Fibroblast of pulmonary artery (primary cell): ENCODE measurements around the gene KAT8.

Source experiments
- DNase-seq: peaks from one replicate; pipeline ENCODE4 v3.0.0-alpha.2; 2010; ENCODE audit warnings: low read depth
- H3K4me3 ChIP-seq: replicated peaks from 2 replicates; pipeline ENCODE4 v1.5.1; 2011; ENCODE audit warnings: low read depth, mild to moderate bottlenecking, control low read depth, low read length, moderate library complexity
- TF ChIP-seq, protein P1 (sequence below): IDR thresholded peaks from 2 replicates; pipeline ENCODE4 v1.5.1; 2011; ENCODE audit warnings: mild to moderate bottlenecking, control low read depth, low read length, inconsistent platforms; ENCODE audit errors: missing control alignments

Gene KAT8

DNA sequence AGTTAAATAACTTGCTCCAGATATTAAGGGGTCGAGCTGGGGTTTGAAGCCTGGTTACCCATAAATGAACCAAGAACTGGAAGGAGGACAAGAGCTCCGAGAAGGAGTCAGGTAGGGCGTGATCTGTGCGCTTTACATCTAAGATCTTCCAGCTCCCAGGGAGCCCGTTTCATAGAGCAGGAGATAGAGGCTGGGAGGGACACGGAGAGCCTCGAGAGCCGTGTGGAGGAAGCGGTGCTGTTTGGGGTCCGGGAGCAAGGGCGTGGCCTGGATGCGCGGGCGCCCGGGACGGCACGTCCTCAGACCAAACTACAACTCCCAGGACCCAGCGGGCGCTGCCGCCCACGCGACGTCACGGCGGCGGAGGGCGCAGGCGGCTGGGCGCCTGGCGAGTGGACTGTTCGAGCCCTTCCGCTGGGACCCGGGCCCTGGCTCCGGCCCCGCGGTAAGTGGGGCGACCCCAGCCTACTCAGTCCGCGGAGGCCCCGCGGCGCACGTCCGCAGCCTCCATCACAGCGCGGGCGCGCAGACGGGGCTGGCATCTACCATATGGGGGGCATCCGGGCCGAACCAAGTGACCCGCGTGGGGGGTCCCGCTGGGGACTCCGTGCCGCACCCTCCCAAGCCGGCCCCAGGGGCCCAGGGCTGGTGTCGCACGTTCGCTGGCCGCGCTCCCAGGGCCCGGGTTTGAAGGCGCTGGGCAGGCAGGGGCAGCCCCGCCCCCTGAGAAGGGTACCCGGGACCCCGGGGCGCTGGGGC lies 9.2 kb upstream of the KAT8 start, which contains the start of gene BCKDK:
TSS of gene BCKDK (plus strand) at position 352 of the 759 bp plus-strand sequence. CDS start 838 bp downstream, outside the sequence.
- TF ChIP-seq, protein P1, sequence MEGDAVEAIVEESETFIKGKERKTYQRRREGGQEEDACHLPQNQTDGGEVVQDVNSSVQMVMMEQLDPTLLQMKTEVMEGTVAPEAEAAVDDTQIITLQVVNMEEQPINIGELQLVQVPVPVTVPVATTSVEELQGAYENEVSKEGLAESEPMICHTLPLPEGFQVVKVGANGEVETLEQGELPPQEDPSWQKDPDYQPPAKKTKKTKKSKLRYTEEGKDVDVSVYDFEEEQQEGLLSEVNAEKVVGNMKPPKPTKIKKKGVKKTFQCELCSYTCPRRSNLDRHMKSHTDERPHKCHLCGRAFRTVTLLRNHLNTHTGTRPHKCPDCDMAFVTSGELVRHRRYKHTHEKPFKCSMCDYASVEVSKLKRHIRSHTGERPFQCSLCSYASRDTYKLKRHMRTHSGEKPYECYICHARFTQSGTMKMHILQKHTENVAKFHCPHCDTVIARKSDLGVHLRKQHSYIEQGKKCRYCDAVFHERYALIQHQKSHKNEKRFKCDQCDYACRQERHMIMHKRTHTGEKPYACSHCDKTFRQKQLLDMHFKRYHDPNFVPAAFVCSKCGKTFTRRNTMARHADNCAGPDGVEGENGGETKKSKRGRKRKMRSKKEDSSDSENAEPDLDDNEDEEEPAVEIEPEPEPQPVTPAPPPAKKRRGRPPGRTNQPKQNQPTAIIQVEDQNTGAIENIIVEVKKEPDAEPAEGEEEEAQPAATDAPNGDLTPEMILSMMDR, result no peak
- H3K4me3 ChIP-seq, result peak within 1 kb of the TSS; percentile 83
- peak; percentile 67 for DNase-seq

DNA sequence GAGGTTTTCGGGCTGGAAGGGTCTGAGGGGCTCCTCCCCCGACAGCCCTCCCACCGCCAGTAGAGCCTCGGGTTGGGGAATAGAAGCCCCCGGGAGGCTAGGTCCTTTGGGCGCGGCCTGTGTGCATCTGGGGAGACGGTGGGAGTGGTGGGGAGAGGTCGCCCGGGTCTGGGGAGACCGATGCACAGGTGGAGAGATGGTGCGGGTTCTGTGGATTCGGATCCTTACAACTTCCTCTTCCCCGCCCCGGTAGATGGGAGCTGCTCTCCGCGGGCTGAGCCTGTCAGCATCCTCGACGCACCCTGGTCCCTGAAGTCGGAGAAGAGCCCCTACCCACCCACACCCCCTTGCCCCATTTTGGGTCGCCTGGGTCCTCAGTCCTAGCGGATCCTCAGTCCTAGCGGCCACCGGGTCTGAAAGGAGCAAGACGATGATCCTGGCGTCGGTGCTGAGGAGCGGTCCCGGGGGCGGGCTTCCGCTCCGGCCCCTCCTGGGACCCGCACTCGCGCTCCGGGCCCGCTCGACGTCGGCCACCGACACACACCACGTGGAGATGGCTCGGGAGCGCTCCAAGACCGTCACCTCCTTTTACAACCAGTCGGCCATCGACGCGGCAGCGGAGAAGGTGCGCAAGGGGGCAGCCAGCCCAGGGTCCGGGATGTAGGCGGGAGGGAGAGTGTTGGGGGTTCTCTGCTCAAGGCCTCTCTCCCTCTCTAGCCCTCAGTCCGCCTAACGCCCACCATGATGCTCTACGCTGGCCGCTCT lies 8.5 kb upstream of the KAT8 start:
- no peak for DNase-seq
- peak overlapping the region; percentile 83 for H3K4me3 ChIP-seq
- TF ChIP-seq, protein P1, result no peak

DNA sequence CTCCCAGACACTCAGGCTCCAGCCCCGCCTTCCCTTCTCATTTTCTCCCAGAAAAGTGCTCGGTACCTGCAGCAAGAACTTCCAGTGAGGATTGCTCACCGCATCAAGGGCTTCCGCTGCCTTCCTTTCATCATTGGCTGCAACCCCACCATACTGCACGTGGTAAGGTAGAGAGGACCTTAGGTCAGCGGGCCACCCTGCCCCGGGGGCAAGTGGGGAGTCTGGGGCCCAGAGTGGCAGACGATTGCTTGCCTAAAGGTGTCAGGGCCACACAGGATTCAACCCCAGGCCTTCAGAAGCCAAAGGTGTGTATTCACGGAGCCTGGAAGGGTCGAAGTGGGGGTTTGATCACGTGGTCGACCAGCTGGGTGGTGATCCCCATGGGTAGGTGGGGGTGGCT lies 7.8 kb upstream of the KAT8 start:
- H3K4me3 ChIP-seq, result no peak overlapping the region
- DNase-seq, result no peak
- TF ChIP-seq, protein P1, result no peak

DNA sequence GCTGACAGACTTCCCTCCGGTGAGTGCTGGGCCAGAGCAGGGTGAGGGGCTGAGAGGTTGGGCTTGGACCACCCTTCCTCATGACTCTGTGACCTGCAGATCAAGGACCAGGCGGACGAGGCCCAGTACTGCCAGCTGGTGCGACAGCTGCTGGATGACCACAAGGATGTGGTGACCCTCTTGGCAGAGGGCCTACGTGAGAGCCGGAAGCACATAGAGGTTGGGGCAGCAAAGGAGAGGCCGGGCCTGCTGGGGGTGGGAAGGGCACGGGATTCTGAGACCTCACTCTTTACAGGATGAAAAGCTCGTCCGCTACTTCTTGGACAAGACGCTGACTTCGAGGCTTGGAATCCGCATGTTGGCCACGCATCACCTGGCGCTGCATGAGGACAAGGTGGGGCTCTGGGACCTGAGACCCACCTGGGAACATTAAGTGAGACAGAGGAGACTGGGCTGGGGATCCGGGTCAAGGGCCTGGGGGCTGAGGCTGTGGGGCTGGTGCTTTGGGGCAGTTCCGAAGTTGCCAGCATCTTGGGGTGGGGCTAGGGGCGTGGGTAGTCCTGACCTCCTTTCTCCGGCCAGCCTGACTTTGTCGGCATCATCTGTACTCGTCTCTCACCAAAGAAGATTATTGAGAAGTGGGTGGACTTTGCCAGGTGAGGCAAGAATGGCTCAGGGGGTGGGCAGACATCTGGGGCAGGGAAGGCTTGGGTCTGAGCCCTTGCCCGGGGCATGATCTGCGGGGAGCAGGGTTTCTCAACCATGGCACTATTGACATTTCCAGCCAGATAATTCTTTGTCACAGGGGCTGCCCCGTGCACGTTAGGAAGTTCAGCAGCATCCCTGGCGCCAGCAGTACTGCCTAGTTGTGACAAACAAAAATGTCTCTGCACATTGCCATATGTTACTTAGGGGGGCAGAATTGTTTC lies 7.1 kb upstream of the KAT8 start:
- no peak for DNase-seq
- H3K4me3 ChIP-seq, result no peak overlapping the region
- TF ChIP-seq, protein P1, result no peak

DNA sequence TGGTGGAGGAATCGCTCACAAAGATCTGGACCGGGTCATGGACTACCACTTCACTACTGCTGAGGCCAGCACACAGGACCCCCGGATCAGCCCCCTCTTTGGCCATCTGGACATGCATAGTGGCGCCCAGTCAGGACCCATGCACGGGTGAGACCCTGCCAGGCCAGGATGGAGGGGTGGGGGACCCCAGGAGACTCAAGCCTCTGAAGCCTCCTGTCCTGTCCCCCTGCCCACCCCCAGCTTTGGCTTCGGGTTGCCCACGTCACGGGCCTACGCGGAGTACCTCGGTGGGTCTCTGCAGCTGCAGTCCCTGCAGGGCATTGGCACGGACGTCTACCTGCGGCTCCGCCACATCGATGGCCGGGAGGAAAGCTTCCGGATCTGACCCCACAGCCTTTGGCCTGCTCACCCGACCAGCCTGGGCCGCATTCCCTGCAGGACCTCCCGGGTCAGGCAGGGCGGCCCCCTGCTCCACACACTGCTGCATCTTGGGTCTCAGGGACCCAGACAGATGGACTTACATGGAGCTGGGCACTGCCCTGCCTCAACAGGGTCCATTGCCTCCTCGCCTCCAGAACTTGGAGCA lies 5.5 kb upstream of the KAT8 start:
- TF ChIP-seq, protein P1, result no peak
- DNase-seq, result no peak
- H3K4me3 ChIP-seq, result no peak overlapping the region

DNA sequence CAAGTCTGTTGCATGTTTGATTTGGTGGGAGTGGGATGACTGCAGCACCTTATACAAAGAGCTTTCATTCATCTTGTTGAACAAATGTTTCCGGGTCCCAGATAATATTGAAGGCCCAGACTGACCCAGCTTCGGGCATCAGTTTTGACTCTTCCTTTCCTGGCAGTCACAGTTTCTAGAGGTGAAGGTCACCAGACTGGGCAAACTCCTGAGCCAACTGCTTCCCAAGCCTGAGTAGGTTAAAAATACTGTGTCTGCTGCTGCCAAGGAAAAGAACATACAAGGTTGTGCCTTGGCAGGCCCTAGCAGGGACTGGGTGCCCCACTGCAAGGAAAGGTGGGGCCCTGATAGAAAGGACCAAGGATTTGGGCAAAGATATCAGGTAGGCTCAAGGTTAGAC lies 4.8 kb upstream of the KAT8 start:
- H3K4me3 ChIP-seq, result no peak overlapping the region
- TF ChIP-seq, protein P1, result no peak
- no peak for DNase-seq
